ACHN (cell line): ENCODE results near the gene RFX3.

Experiments
- DNase-seq: peaks from one replicate; pipeline ENCODE4 v3.0.0-alpha.2; 2015
- in situ Hi-C: cut with HindIII; loops from 2 replicates; pipeline ENCODE4 v1.10.0; 2017; ENCODE audit warnings: low sequenced_read_pairs, low pct_ligation_motif_present, low pct_unique_long_range_greater_than_20kb

The RFX3 gene

GRCh38 chr9:3490957-3491356 lies 34.8 kb downstream of the RFX3 start:
- in situ Hi-C loops = no loop called here

DNA sequence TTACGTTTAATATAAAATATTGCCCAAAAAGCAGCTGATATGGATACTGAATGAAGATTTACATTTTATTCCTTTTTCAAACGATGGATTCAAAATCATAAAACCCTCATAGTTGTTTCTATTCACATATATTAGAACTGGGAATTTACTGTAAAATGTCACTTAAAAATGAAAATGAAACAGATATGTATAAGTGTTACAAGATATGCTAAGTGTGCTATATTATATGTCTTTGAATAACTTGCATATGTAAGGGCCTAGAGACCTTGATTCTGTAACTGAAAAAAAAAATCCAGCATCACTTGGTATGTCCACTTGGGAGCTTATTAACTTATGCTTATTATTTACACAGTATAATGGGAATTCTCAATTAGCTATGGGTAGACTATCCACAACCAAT lies 43.2 kb downstream of the RFX3 start:
- in situ Hi-C loops = no loop called here
- no peak for DNase-seq

More at GRCh38 chr9:3490957-3491356, 34.8 kb downstream of the RFX3 start:
- no peak for DNase-seq

DNA sequence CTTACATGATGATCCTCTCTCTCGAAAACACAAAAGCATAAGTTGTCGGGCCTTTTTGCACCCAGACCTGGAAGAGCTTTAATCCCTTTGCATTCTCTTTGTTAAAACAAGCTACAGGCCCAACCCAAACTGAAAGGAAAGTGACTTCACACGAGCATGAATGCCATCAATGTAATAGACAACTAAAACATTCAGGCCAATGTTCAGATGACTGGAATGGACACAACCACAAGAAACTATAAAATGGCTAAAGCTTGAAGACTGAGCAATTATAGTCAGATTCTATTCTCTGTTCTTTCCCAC lies 45.5 kb downstream of the RFX3 start:
- in situ Hi-C loops = no loop called here
- no peak for DNase-seq

DNA sequence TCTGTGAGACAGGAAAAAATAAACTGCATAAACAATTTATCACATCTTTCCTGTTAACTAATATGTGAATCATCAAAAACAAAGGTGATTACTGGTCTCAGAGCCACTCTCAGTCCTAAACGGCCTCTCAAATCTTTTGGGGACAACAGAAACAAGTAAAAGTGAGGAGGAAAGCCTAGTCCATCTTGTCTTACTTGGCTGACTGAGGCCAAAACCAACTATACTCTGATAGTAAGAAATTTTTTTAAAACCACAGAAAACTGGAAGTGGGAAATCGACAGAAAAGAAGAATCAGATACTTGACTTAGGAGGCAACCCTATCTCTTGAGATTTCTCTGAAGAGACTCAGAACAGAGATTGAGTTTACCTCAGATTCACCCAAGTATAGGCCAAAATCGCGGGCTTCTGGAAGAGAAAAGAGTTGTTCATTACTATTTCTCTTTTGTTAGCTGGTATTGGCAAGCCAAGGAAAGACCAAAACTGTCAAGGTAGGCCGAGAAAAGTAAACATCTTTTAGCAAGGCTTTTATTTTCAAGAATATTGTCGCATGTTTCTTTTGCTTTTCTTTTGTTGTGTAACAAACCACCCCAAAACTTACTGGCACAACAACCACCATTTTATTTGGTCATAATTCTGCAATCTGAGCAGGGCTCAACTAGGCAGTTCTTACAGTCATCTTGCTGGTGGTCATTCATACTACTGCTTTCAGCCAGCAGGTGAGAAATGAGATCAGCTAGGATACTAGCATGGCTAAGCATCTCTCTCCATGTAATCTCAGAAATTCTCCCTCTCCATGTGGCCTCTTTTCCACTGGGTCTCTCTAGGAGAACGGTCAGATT lies 46.1 kb downstream of the RFX3 start:
- in situ Hi-C loops = no loop called here
- no peak for DNase-seq

- in situ Hi-C loops = no loop called here
- no peak for DNase-seq
Measured at GRCh38 chr9:3478549-3478953, 47.2 kb downstream of the RFX3 start.

- DNase-seq = peak; percentile 35
- in situ Hi-C loops = no loop called here
Measured at GRCh38 chr9:3477236-3477834, 48.5 kb downstream of the RFX3 start.

DNA sequence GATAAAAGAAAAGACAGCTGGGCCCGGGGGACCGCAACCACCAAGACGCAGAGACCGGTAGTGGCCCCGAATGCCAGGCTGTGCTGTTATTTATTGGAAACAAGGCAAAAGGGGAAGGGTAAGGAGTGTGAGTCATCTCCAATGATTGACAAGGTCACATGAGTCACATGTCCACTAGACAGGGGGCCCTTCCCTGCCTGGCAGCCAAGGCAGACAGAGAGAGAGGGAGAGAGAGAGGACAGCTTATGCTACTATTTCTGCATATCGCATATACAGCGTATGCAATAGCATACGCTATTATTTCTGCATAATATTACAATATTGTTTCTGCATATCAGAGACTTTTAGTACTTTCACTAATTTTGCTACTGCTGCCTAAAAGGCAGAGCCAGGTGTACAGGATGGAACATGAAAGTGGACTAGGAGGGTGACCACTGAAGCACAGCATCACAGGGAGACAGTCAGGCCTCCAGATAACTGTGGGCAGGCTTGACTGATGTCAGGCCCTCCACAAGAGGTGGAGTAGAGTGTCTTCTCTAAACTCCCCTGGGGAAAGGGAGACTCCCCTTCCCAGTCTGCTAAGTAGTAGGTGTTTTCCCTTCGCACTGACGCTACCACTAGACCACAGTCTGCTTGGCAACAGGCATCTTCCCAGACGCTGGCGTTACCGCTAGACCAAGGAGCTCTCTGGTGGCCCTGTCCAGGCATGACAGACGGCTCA lies 50.3 kb downstream of the RFX3 start:
- no peak for DNase-seq
- in situ Hi-C loops = no loop called here

DNA sequence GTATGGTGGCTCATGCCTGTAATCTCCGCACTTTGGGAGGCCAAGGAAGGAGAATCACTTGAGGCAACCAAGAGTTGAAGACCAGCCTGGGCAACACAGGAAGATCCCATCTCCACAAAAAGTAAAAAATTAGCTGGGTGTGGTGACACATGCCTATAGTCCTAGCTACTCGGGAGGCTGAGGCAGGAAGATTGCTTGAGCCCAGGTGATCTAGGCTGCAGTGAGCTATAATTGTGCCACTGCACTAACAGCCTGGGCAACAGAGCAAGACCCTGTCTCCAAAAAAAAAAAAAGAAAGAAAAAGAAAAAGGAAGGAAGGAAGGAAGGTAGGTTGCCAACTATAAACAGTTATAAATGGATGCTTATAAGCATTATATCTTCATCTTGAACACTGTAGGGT lies 51.0 kb downstream of the RFX3 start:
- DNase-seq = no peak
- in situ Hi-C loops = no loop called here

DNA sequence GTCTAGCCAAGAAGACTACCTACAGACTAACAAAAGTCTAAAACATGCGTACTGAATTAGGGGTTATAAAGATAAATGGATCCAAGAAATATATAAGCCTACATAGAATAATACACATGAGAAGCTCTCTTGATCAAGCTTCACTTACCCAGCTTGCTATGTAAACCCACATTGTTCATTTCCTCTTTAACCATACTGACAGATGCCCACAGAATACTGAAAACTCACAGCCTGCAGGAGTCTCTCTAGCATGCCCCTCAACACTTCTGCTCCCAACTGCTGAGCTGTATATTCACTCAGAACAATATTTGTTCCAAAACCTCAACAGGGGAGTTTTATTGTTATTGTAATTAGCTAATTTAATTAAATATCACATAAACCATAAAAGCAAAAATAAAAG lies 52.4 kb downstream of the RFX3 start:
- in situ Hi-C loops = no loop called here
- no peak for DNase-seq

- in situ Hi-C loops = no loop called here
Measured at GRCh38 chr9:3471883-3472282, 53.9 kb downstream of the RFX3 start.

DNA sequence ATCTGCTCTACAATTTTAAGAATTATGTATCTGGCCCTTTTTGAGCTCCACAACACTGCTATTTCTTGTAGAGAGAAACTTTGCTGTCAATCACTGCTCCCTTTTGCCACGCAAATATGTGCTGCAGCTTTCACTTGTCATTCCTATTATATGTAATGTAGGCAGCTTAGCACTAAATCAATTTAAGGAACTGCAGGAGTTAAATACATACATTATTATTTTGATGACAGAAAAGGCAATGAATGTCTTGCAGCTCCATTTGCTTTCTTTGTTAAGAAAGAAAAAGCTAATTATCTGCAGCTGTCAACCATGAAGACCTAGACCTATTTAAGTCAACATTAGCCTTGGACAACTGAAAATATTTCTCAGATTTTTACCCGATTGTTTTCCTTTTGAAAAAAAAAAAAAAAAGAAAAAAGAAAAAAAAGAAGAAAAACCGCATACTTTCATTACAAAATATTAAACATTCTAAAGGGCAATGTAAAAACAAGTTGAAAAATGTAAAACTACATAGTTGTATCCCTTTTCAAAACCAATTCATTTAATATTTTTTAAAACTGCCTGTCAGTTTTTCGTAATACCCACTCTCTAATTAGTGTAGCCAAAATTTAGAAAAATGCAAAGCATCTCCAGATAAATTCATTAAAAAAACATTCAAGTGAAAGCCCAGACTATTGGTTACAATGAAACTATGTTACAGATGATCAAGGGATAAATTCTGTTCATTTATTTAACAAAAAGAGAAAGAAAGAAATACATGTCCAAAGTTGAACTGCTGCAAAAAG lies 57.2 kb downstream of the RFX3 start:
- in situ Hi-C loops = no loop called here
- no peak for DNase-seq

More at GRCh38 chr9:3471883-3472282, 53.9 kb downstream of the RFX3 start:
- DNase-seq = no peak

GRCh38 chr9:3467593-3468219 lies 58.1 kb downstream of the RFX3 start:
- peak; percentile 66 for DNase-seq
- in situ Hi-C loops = no loop called here

DNA sequence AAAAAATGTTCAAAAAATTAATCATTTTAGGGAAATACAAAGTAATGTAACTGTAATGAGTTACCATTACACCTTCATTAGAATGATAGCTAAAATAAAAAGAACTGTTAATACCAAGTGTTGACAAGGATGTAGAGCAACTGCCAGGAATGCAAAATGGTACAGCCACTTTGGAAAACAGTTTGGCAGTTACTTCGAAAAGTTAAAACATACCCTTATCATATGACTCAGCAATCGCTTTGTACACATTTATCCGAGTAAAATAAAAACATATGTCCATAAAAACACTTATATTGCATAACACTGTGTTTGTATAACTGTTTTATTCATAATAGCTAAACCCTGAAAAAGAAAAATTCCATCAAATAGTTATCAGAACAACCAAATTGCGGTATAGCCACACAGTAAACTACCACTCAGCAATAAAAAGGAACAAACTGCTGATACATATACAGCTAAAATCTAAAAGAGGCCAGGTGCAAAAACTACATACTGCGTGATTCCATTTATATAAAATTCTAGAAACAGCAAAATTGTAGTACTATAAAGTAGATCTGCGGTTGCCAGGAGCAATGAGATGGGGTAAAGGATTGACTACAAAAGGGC lies 61.7 kb downstream of the RFX3 start:
- DNase-seq = no peak
- in situ Hi-C loops = no loop called here

GRCh38 chr9:3458806-3459475 lies 66.9 kb downstream of the RFX3 start:
- in situ Hi-C loops = no loop called here
- DNase-seq = no peak

- in situ Hi-C loops = no loop called here
- no peak for DNase-seq
Measured at GRCh38 chr9:3457175-3457574, 68.6 kb downstream of the RFX3 start.

DNA sequence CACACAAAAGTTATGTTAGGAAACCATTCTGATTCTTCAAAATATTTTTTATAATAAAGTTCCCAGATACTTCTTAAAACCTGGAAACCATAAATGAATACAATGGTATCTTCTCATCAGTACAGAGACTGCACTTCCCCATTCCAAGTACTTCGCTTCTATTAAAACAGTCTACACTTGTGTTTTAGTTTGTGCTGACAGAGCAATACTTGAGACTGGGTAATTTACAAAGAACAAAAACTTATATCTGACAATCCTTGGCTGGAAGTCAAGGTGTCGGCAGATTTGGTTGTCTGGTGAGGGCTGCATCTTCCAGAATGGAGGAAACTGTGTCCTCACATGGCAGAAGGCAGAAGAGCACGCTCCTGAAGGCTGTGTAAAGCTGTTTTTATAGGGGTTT lies 70.1 kb downstream of the RFX3 start:
- no peak for DNase-seq

GRCh38 chr9:3455094-3455493 lies 70.7 kb downstream of the RFX3 start:
- no peak for DNase-seq
- in situ Hi-C loops = no loop called here

More for the DNA sequence above, 70.1 kb downstream of the RFX3 start:
- in situ Hi-C loops = no loop called here

GRCh38 chr9:3451956-3452355 lies 73.8 kb downstream of the RFX3 start:
- DNase-seq = no peak
- in situ Hi-C loops = no loop called here
